Right lobe of liver (tissue), 6 donors: ENCODE results near the gene ZFAND3. TPM values are rescaled to one million over a fixed set of nuclear protein-coding genes. Genes with fewer than 3 reads are reported as not detected.
A peak's percentile ranks its signal among the peaks of the same experiment; 100 is the strongest.

Experiments
- ATAC-seq, 4 donors: fragments of 200-7000 bp; cut with Tn5 transposase; one replicate each; pipeline ENCODE4 v1.9.1; 2020; ENCODE audit warnings: mild to moderate bottlenecking in 4 of 4, moderate library complexity in 4 of 4
- DNase-seq, 3 donors: peaks; one replicate each; pipeline ENCODE4 v3.0.0-alpha.2; 2020
- H3K27ac ChIP-seq, 3 donors: fragments of 200-600 bp; one replicate each; pipeline ENCODE4 v1.8.0; 2022
- H3K27me3 ChIP-seq, 2 donors: fragments of 200-600 bp; one replicate each; pipeline ENCODE4 v1.8.0; 2022
- H3K36me3 ChIP-seq, 4 donors: fragments of 200-600 bp; sonication (generic) in 1 of 4; one replicate each; pipeline versions ENCODE4 v1.5.1 to v1.8.0; 2017 to 2022; ENCODE audit warnings: control low read depth in 1 of 4
- H3K4me1 ChIP-seq, 4 donors: fragments of 200-600 bp; sonication (generic) in 1 of 4; one replicate each; pipeline versions ENCODE4 v1.5.1 to v1.8.0; 2017 to 2022; ENCODE audit warnings: control low read depth in 1 of 4
- H3K4me3 ChIP-seq, 3 donors: fragments of 200-600 bp; one replicate each; pipeline ENCODE4 v1.8.0; 2022
- H3K9me3 ChIP-seq, 4 donors: fragments of 200-600 bp; sonication (generic) in 1 of 4; one replicate each; pipeline versions ENCODE4 v1.5.1 to v1.8.0; 2017 to 2022; ENCODE audit warnings: control low read depth in 1 of 4
- CTCF ChIP-seq, 4 donors: fragments of 200-600 bp in 3 of 4; fragments of 450-650 bp in 1 of 4; IDR thresholded peaks; one replicate each; pipeline versions ENCODE4 v1.5.1 to v1.8.0; 2016 to 2022; ENCODE audit warnings: antibody characterized with exemption in 4 of 4, mild to moderate bottlenecking in 2 of 4
- POLR2A ChIP-seq: fragments of 450-650 bp; IDR thresholded peaks from one replicate; pipeline ENCODE4 v1.6.1; 2017; ENCODE audit warnings: antibody characterized with exemption, mild to moderate bottlenecking
- WGBS: methylation state at CpG from one replicate; pipeline ENCODE4 v1.1.6; 2018; ENCODE audit warnings: low coverage, low lambda C conversion rate; ENCODE audit not compliant: insufficient coverage; ENCODE audit errors: missing lambda C conversion rate; 5-methylcytosine and 5-hydroxymethylcytosine counted together
- intact Hi-C, 2 donors: fragments of 100-400 bp; cut with DNase I; formaldehyde crosslinking; loops; one replicate each; pipeline versions ENCODE4 v1.11.2 to v1.14.1; 2022
- total RNA-seq, 6 experiments: library from RNA; depleted of rRNA in 2 of 6; stranded (reverse); fragments of >200 nt in 2 of 6; fragmentation: NEBNext Ultra II Directional in 3 of 6; extraction: Animal tissue kit (Norgen Biotek cat#: 25700) in 3 of 6; gene quantifications; one replicate each; pipeline versions ENCODE4 v1.1.0 to v1.2.4, GENCODE V29; 2016 to 2023
- donor health status: DM: no; HTN: yes; CAD: no.
- donor health status: DM: no; HTN: no; CAD: no.
- donor health status: DM: no; HTN: no; CAD: no.
- donor health status: DM: no; HTN: yes; CAD: no.
- donor health status: DM: no; HTN: yes; CAD: no.

ZFAND3 gene
- total RNA-seq, 6 experiments from 2014 or later: 43.1 to 66.5 (median 53.2) TPM

GRCh38 chr6:38185244-38185643, 365.7 kb downstream of the ZFAND3 start:
- DNase-seq (peak in 1 of 3 donors; percentile 19), ATAC-seq (no peak)
- WGBS: 100% methylated on average over 1 of the region's 6 CpGs
- no peaks in the 10 kb centered on the region for H3K4me1 ChIP-seq
- H3K9me3 ChIP-seq: no peaks in the 10 kb centered on the region
- H3K27ac ChIP-seq: no peak overlapping the region
- H3K36me3 ChIP-seq: no peaks in the 10 kb centered on the region
- TF ChIP-seq CTCF (IDR thresholded peaks at IDR 0.05) (no peak), POLR2A (no peak)
- intact Hi-C loops: no loop called here
- no peaks in the 10 kb centered on the region for H3K27me3 ChIP-seq
- H3K4me3 ChIP-seq: no peak overlapping the region

DNA sequence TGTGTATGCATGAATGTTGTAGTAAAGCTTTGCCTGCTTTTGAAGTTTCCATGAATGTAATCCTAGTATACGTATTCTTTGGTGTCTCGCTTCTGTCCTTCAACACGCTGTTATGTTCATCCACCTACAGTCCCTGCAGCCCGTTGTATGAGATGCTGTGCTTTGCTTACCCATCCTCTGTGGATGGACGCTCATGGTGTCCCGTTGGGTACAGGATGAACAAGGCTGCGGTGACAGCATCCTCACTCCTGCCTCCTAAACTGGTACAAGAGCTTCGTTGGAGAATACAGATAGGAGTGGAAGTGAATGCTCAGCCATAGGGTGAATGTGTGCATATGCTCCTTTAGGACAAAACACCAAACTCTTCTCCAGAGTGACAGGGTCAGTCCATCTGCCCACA, 366.2 kb downstream of the ZFAND3 start:
- Histone ChIP-seq H3K4me1 (no peaks in the 10 kb centered on the region), H3K4me3 (no peak overlapping the region), H3K36me3 (no peaks in the 10 kb centered on the region), H3K27ac (no peak overlapping the region), H3K27me3 (no peaks in the 10 kb centered on the region), H3K9me3 (no peaks in the 10 kb centered on the region)
- ATAC-seq (no peak), DNase-seq (no peak)
- WGBS: 88% methylated on average over 8 of the region's 8 CpGs
- TF ChIP-seq POLR2A: no peak
- TF ChIP-seq CTCF (IDR thresholded peaks at IDR 0.05): no peak
- intact Hi-C loops: no loop called here

DNA sequence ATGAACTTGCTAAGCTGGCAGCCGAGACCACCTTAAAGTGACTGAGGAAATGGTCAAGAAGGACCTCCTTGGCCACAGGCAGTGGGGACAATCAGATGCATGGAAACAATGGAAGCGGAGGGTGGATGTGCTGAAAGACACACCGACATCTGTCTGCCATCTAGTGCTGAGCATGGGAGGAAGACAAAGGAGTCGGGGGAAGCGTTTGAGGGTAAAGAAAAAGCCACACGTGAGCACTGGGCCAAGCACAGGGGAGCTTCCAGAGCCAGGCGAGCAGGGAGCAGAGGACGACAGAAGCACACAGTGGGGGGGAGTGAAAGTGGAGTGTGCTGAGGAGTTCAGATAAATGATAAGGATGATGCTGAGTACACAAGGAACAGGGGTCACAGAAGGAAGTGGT, 367.8 kb downstream of the ZFAND3 start:
- H3K27me3 ChIP-seq: no peaks in the 10 kb centered on the region
- no peaks in the 10 kb centered on the region for H3K9me3 ChIP-seq
- intact Hi-C loops: no loop called here
- H3K4me1 ChIP-seq: no peaks in the 10 kb centered on the region
- H3K27ac ChIP-seq: no peak overlapping the region
- H3K4me3 ChIP-seq: no peak overlapping the region
- peak in 1 of 3 donors; percentile 25 for DNase-seq
- no peaks in the 10 kb centered on the region for H3K36me3 ChIP-seq
- ATAC-seq: no peak
- WGBS: 84% methylated on average over 8 of the region's 8 CpGs
- no peak for TF ChIP-seq CTCF (IDR thresholded peaks at IDR 0.05)
- no peak for TF ChIP-seq POLR2A

- TF ChIP-seq CTCF (IDR thresholded peaks at IDR 0.05) (no peak), POLR2A (no peak)
- H3K4me3 ChIP-seq: no peak overlapping the region
- no peaks in the 10 kb centered on the region for H3K9me3 ChIP-seq
- intact Hi-C loops: no loop called here
- no peaks in the 10 kb centered on the region for H3K27me3 ChIP-seq
- ATAC-seq (no peak), DNase-seq (peak in 1 of 3 donors; percentile 17)
- 91% methylated on average over 8 of the region's 20 CpGs for WGBS
- H3K4me1 ChIP-seq: no peaks in the 10 kb centered on the region
- H3K36me3 ChIP-seq: no peaks in the 10 kb centered on the region
- H3K27ac ChIP-seq: no peak overlapping the region
Measured at GRCh38 chr6:38187811-38188590, 368.5 kb downstream of the ZFAND3 start.
